H1 (cell line): Measurements from ENCODE around the gene NSF. TPM values are rescaled to one million over a fixed set of nuclear protein-coding genes. Genes with fewer than 3 reads are reported as not detected.
A peak's percentile ranks its signal among the peaks of the same experiment; 100 is the strongest.
"Not testable (repeated sequence)": the region's sequence is repeated elsewhere in the genome, so short reads cannot be mapped to it uniquely, and the experiment has no call there.

Experiments used
- CTCF ChIA-PET: fragments of 300-600 bp; sonication (Branson Sonifier 250); formaldehyde crosslinking; loops from one replicate; lab custom pipeline; 2021; ENCODE audit not compliant: partially characterized antibody; lab: Charles Lee
- POLR2A ChIA-PET: fragments of 300-600 bp; sonication (Branson Sonifier 250); formaldehyde crosslinking; loops from one replicate; lab custom pipeline; 2021; ENCODE audit warnings: inconsistent platforms; ENCODE audit not compliant: partially characterized antibody; lab: Charles Lee
- DNase-seq, 2 experiments: peaks; one replicate each; pipeline versions ENCODE4 v3.0.0 to v3.0.0-alpha.2; 2010 to 2022; ENCODE audit warnings: low spot score in 2 of 2, low read depth in 1 of 2, mixed read lengths in 1 of 2
- FAIRE-seq: peaks from 2 replicates; lab custom pipeline; 2011; peaks lifted over from hg19 to GRCh38; lab: Jason Lieb, UNC
- H2AFZ ChIP-seq: 2 replicates; pipeline ENCODE4 v1.8.1; 2012; ENCODE audit warnings: low read length, inconsistent platforms
- H2AK5ac ChIP-seq: 2 replicates; pipeline ENCODE4 v1.6.1; 2013; ENCODE audit warnings: low read depth, low read length
- H2BK120ac ChIP-seq: replicated peaks from 2 replicates; pipeline ENCODE3; 2013; ENCODE audit warnings: low read depth, low read length, inconsistent platforms
- H2BK12ac ChIP-seq: 2 replicates; pipeline ENCODE4 v1.6.1; 2013; ENCODE audit warnings: low read depth, low read length
- H2BK15ac ChIP-seq: 2 replicates; pipeline ENCODE4 v1.6.1; 2013; ENCODE audit warnings: low read length
- H2BK20ac ChIP-seq: 2 replicates; pipeline ENCODE4 v1.6.1; 2013; ENCODE audit warnings: low read length
- H2BK5ac ChIP-seq: 2 replicates; pipeline ENCODE4 v1.6.1; 2013; ENCODE audit warnings: low read depth, low read length
- H3K14ac ChIP-seq: 2 replicates; pipeline ENCODE4 v1.6.1; 2013; ENCODE audit warnings: inconsistent platforms; ENCODE audit not compliant: insufficient read length
- H3K18ac ChIP-seq: 2 replicates; pipeline ENCODE4 v1.6.1; 2013; ENCODE audit warnings: low read length; ENCODE audit errors: extremely low read depth
- H3K23ac ChIP-seq: 2 replicates; pipeline ENCODE4 v1.6.1; 2013; ENCODE audit warnings: inconsistent platforms; ENCODE audit not compliant: insufficient read length
- H3K23me2 ChIP-seq: 2 replicates; pipeline ENCODE4 v1.6.1; 2013; ENCODE audit warnings: low read depth, low read length
- H3K27ac ChIP-seq: 2 replicates; pipeline ENCODE4 v1.6.1; 2011; ENCODE audit warnings: low read depth, low read length, inconsistent platforms
- H3K27me3 ChIP-seq, 4 experiments: replicated peaks in 1 of 4; 1 replicate in 1 of 4; 2 replicates in 3 of 4; pipeline versions ENCODE4 v1.6.1 to v1.8.1; 2011 to 2013; ENCODE audit warnings: low read length in 3 of 4, mild to moderate bottlenecking in 3 of 4, inconsistent platforms in 2 of 4, mixed read lengths in 2 of 4, moderate library complexity in 1 of 4; ENCODE audit not compliant: control insufficient read depth in 3 of 4, insufficient read depth in 3 of 4; ENCODE audit errors: extremely low read depth in 1 of 4
- H3K36me3 ChIP-seq, 4 experiments: 2 replicates each; pipeline versions ENCODE4 v1.6.1 to v1.8.1; 2011 to 2013; ENCODE audit warnings: mild to moderate bottlenecking in 4 of 4, low read length in 3 of 4, moderate library complexity in 2 of 4, control low read depth in 1 of 4, inconsistent platforms in 1 of 4; ENCODE audit not compliant: insufficient read depth in 4 of 4, control insufficient read depth in 2 of 4
- H3K4ac ChIP-seq: replicated peaks from 2 replicates; pipeline ENCODE3; 2013; ENCODE audit warnings: low read length, low read depth, mixed read lengths, inconsistent platforms; ENCODE audit not compliant: insufficient read length
- H3K4me1 ChIP-seq, 4 experiments: replicated peaks in 1 of 4; 1 replicate in 1 of 4; 2 replicates in 3 of 4; pipeline versions ENCODE4 v1.6.1 to v1.8.1; 2011 to 2013; ENCODE audit warnings: low read length in 3 of 4, inconsistent platforms in 2 of 4, mixed read lengths in 1 of 4; ENCODE audit not compliant: insufficient read depth in 4 of 4, control insufficient read depth in 3 of 4
- H3K4me2 ChIP-seq, 2 experiments: 2 replicates each; pipeline versions ENCODE4 v1.6.1 to v1.8.1; 2011 to 2013; ENCODE audit warnings: low read depth in 2 of 2, low read length in 2 of 2, control low read depth in 1 of 2, inconsistent platforms in 1 of 2, mild to moderate bottlenecking in 1 of 2; ENCODE audit not compliant: insufficient read depth in 1 of 2
- H3K4me3 ChIP-seq, 4 experiments: fragments of 200-600, 300-600 bp in 1 of 4; sonication (generic), shearing (Covaris generic), sonication (Bioruptor Twin) in 1 of 4; 2 replicates each; pipeline versions ENCODE4 v1.5.1 to v1.8.1; 2011 to 2016; ENCODE audit warnings: low read length in 4 of 4, low read depth in 3 of 4, control low read depth in 2 of 4, inconsistent platforms in 2 of 4, mild to moderate bottlenecking in 2 of 4, mixed read lengths in 1 of 4, moderate library complexity in 1 of 4; ENCODE audit not compliant: insufficient read depth in 2 of 4; ENCODE audit errors: extremely low read depth in 1 of 4
- H3K56ac ChIP-seq: replicated peaks from 2 replicates; pipeline ENCODE3; 2013; ENCODE audit warnings: low read depth, mild to moderate bottlenecking, mixed read lengths, low read length, inconsistent platforms; ENCODE audit not compliant: insufficient read length
- H3K79me1 ChIP-seq: 2 replicates; pipeline ENCODE4 v1.6.1; 2013; ENCODE audit warnings: low read depth, low read length, control low read depth
- H3K79me2 ChIP-seq, 2 experiments: 2 replicates each; pipeline versions ENCODE4 v1.6.1 to v1.8.1; 2012 to 2013; ENCODE audit warnings: low read length in 2 of 2, mild to moderate bottlenecking in 2 of 2, inconsistent platforms in 1 of 2; ENCODE audit not compliant: insufficient read depth in 2 of 2, control insufficient read depth in 1 of 2
- H3K9ac ChIP-seq, 4 experiments: replicated peaks in 1 of 4; 1 replicate in 1 of 4; 2 replicates in 3 of 4; pipeline versions ENCODE4 v1.6.1 to v1.8.1; 2011 to 2013; ENCODE audit warnings: low read depth in 3 of 4, low read length in 3 of 4, control low read depth in 2 of 4, mild to moderate bottlenecking in 2 of 4, moderate library complexity in 2 of 4, inconsistent platforms in 1 of 4; ENCODE audit errors: extremely low read depth in 1 of 4
- H3K9me3 ChIP-seq, 2 experiments: 2 replicates each; pipeline versions ENCODE4 v1.6.1 to v1.8.1; 2012 to 2013; ENCODE audit warnings: mild to moderate bottlenecking in 2 of 2, moderate library complexity in 2 of 2, control low read depth in 1 of 2, inconsistent platforms in 1 of 2, low read depth in 1 of 2, low read length in 1 of 2, mixed read lengths in 1 of 2; ENCODE audit not compliant: insufficient read depth in 2 of 2
- H4K20me1 ChIP-seq, 2 experiments: replicated peaks in 1 of 2; 2 replicates each; pipeline versions ENCODE3 to v1.8.1; 2011 to 2013; ENCODE audit warnings: inconsistent platforms in 2 of 2, low read length in 2 of 2, mild to moderate bottlenecking in 1 of 2; ENCODE audit not compliant: insufficient read depth in 2 of 2, control insufficient read depth in 1 of 2
- H4K5ac ChIP-seq: 2 replicates; pipeline ENCODE4 v1.6.1; 2013; ENCODE audit warnings: low read length, low read depth, mixed read lengths, inconsistent platforms; ENCODE audit not compliant: insufficient read length
- H4K8ac ChIP-seq: 2 replicates; pipeline ENCODE4 v1.8.0; 2013; ENCODE audit warnings: mild to moderate bottlenecking, moderate library complexity, low read length, inconsistent platforms; ENCODE audit not compliant: insufficient read depth; ENCODE audit errors: extremely low read depth
- H4K91ac ChIP-seq: replicated peaks from 2 replicates; pipeline ENCODE3; 2013; ENCODE audit warnings: low read length, mixed read lengths, inconsistent platforms; ENCODE audit not compliant: insufficient read length
- WGBS, 2 experiments: shearing (Covaris generic) in 1 of 2; methylation state at CpG; one replicate each; pipeline versions ENCODE4 v1.1.6 to v1.1.7; 2013 to 2015; ENCODE audit warnings: low lambda C conversion rate in 2 of 2, mixed read lengths in 2 of 2, inconsistent platforms in 1 of 2, low coverage in 1 of 2, missing lambda C conversion rate in 1 of 2; ENCODE audit not compliant: insufficient replicate concordance in 2 of 2, insufficient coverage in 1 of 2, insufficient read length in 1 of 2; ENCODE audit errors: extremely low coverage in 1 of 2, missing lambda C conversion rate in 1 of 2; 5-methylcytosine and 5-hydroxymethylcytosine counted together
- polyA plus RNA-seq, 7 experiments: library from polyadenylated mRNA; depleted of rRNA in 3 of 7; stranded (reverse) in 5 of 7; unstranded in 2 of 7; fragments of >200 nt in 5 of 7; fragments of 200-250 nt in 2 of 7; gene quantifications; 1 replicate in 5 of 7; 2 replicates in 1 of 7; 4 replicates in 1 of 7; pipeline versions ENCODE4 v1.2.1 to v1.2.3, GENCODE V29; 2011 to 2013; ENCODE audit warnings: missing spikeins in 2 of 7, mixed read lengths in 2 of 7
- total RNA-seq: library from RNA; stranded (reverse); fragmentation: NEBNext Ultra II Directional; extraction: Animal tissue kit (Norgen Biotek cat#: 25700); gene quantifications from 2 replicates; pipeline ENCODE4 v1.2.1, GENCODE V29; 2021

The NSF gene
- total and polyA plus RNA-seq, 2 of the 8 experiments (the other 6 are each of a cell fraction or from before 2014, with no cell fraction given): 13.0 to 27.7 TPM

DNA sequence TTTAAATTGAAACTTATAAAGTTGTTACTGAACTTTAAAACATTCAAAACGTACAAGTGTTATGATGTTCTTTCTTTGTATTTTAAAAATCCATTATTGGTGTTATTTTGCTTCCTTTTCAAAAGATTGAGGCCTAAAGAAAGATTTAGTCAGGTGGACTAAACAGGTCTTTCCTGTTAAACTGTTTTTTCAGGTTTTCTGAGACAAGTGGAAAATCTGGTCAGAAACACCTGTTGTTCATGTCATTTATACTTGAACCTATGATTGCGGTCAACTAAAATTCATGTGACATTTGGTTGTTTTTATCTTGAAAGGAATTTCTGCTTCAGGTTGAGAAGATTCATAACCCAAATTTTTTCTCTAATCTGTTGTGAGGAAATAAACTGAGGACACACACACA, 108.5 kb downstream of the NSF start:
- H3K4ac ChIP-seq, H4K20me1 ChIP-seq, H3K79me2 ChIP-seq, H3K27me3 ChIP-seq, H3K23me2 ChIP-seq, H2BK12ac ChIP-seq, H3K18ac ChIP-seq, H2AFZ ChIP-seq, H2BK15ac ChIP-seq, H3K9me3 ChIP-seq, H3K23ac ChIP-seq, H3K79me1 ChIP-seq, CTCF ChIA-PET, H3K14ac ChIP-seq, H3K9ac ChIP-seq, POLR2A ChIA-PET, H2AK5ac ChIP-seq, H2BK20ac ChIP-seq, H2BK5ac ChIP-seq, H4K5ac ChIP-seq, H4K8ac ChIP-seq, H4K91ac ChIP-seq, H3K4me1 ChIP-seq, H3K36me3 ChIP-seq, H3K4me3 ChIP-seq, H3K4me2 ChIP-seq, DNase-seq, H3K27ac ChIP-seq, H2BK120ac ChIP-seq, H3K56ac ChIP-seq: not testable (repeated sequence)
- WGBS, 2 experiments: no CpG with 5 or more reads among the region's 2 CpGs
- peak; percentile 7 for FAIRE-seq
